Measurements from ENCODE around the gene RBBP8NL. TPM values are rescaled to one million over a fixed set of nuclear protein-coding genes. Genes with fewer than 3 reads are reported as not detected.

Gene RBBP8NL
- total and polyA plus RNA-seq, 2 of the 8 experiments (the other 6 are each of a cell fraction or from before 2014, with no cell fraction given): 0.43 to 0.48 TPM

GRCh38 chr20:62460678-62461077, 33.3 kb upstream of the RBBP8NL start:
- H2AFZ ChIP-seq (ENCODE audit: low read length): no peak overlapping the region
- CTCF ChIA-PET (ENCODE audit: partially characterized antibody): interaction anchor here (0.6 to 1.6 kb wide), 4 partner anchors 34 to 78 kb away, joined by 3 to 4 read pairs (median 3); no protein-coding TSS in a partner anchor
- no peak overlapping the region for H4K91ac ChIP-seq (replicated peaks; ENCODE audit: insufficient read length, low read length)
- H3K4me2 ChIP-seq (ENCODE audit: insufficient read depth in 1 of 2, low read depth in 2 of 2, low read length in 2 of 2): no peak overlapping the region
- H2AK5ac ChIP-seq (ENCODE audit: low read depth, low read length): no peak overlapping the region
- no peak overlapping the region for H3K23ac ChIP-seq (ENCODE audit: insufficient read length)
- H3K36me3 ChIP-seq (ENCODE audit: control insufficient read depth in 2 of 4, insufficient read depth in 4 of 4, low read length in 3 of 4): no peaks in the 10 kb centered on the region
- no peaks in the 10 kb centered on the region for H3K9me3 ChIP-seq (ENCODE audit: insufficient read depth in 2 of 2, low read depth in 1 of 2, low read length in 1 of 2)
- no peak overlapping the region for H3K27ac ChIP-seq (ENCODE audit: low read depth, low read length)
- no peak overlapping the region for H3K9ac ChIP-seq (replicated peaks in 1 of 4; ENCODE audit: extremely low read depth in 1 of 4, low read depth in 3 of 4, low read length in 3 of 4)
- no peak overlapping the region for H3K4me3 ChIP-seq (ENCODE audit: extremely low read depth in 1 of 4, insufficient read depth in 2 of 4, low read depth in 3 of 4, low read length in 4 of 4)
- no peak overlapping the region for H2BK12ac ChIP-seq (ENCODE audit: low read depth, low read length)
- DNase-seq (ENCODE audit: low read depth in 1 of 2, low spot score in 2 of 2) (no peak), FAIRE-seq (no peak)
- no peak overlapping the region for H3K14ac ChIP-seq (ENCODE audit: insufficient read length)
- no peak overlapping the region for H3K56ac ChIP-seq (replicated peaks; ENCODE audit: insufficient read length, low read depth, low read length)
- POLR2A ChIA-PET (ENCODE audit: partially characterized antibody): no interaction called here
- H4K20me1 ChIP-seq (replicated peaks in 1 of 2; ENCODE audit: control insufficient read depth in 1 of 2, insufficient read depth in 2 of 2, low read length in 2 of 2): peaks cover 0 to 2% of the 10 kb centered on the region in 2 experiments
- no peak overlapping the region for H2BK20ac ChIP-seq (ENCODE audit: low read length)
- no peaks in the 10 kb centered on the region for H3K23me2 ChIP-seq (ENCODE audit: low read depth, low read length)
- H3K27me3 ChIP-seq (replicated peaks in 1 of 4; ENCODE audit: control insufficient read depth in 3 of 4, extremely low read depth in 1 of 4, insufficient read depth in 3 of 4, low read length in 3 of 4): no peaks in the 10 kb centered on the region
- no peak overlapping the region for H4K5ac ChIP-seq (ENCODE audit: insufficient read length, low read depth, low read length)
- no peak overlapping the region for H2BK15ac ChIP-seq (ENCODE audit: low read length)
- no peaks in the 10 kb centered on the region for H3K79me2 ChIP-seq (ENCODE audit: control insufficient read depth in 1 of 2, insufficient read depth in 2 of 2, low read length in 2 of 2)
- H3K79me1 ChIP-seq (ENCODE audit: low read depth, low read length): no peaks in the 10 kb centered on the region; the same call in 1 of the 2 replicates
- H2BK120ac ChIP-seq (replicated peaks; ENCODE audit: low read depth, low read length): no peak overlapping the region
- no peak overlapping the region for H4K8ac ChIP-seq (ENCODE audit: extremely low read depth, insufficient read depth, low read length)
- H3K18ac ChIP-seq (ENCODE audit: extremely low read depth, low read length): no peak overlapping the region
- H3K4me1 ChIP-seq (replicated peaks in 1 of 4; ENCODE audit: control insufficient read depth in 3 of 4, insufficient read depth in 4 of 4, low read length in 3 of 4): peaks cover 0 to 8% (median 2%) of the 10 kb centered on the region in 4 experiments; a peak in 1 of 7 replicates
- no peak overlapping the region for H3K4ac ChIP-seq (replicated peaks; ENCODE audit: insufficient read length, low read depth, low read length)
- 88% methylated on average over 15 of the region's 15 CpGs; no CpG with 5 or more reads in 1 of the 2 experiments for WGBS, 2 experiments (ENCODE audit: extremely low coverage in 1 of 2, insufficient coverage in 1 of 2, insufficient read length in 1 of 2, insufficient replicate concordance in 2 of 2, low coverage in 1 of 2, low lambda C conversion rate in 2 of 2, missing lambda C conversion rate in 1 of 2)
- no peak overlapping the region for H2BK5ac ChIP-seq (ENCODE audit: low read depth, low read length)
- TF ChIP-seq HDAC2 (IDR thresholded peaks at IDR 0.05; ENCODE audit: borderline replicate concordance in 1 of 2, low read depth in 2 of 2, low read length in 2 of 2) (no peak), RNF2 (IDR thresholded peaks at IDR 0.05; ENCODE audit: borderline replicate concordance, low read depth, low read length, missing control alignments, poor library complexity, severe bottlenecking) (no peak), SP2 (IDR thresholded peaks at IDR 0.05; ENCODE audit: low read length) (no peak), SP1 (IDR thresholded peaks at IDR 0.05; ENCODE audit: low read depth, low read length) (no peak), MAX (IDR thresholded peaks at IDR 0.05) (no peak), RXRA (IDR thresholded peaks at IDR 0.05; ENCODE audit: insufficient read depth, low read depth, low read length) (no peak), POLR2AphosphoS5 (IDR thresholded peaks at IDR 0.05; ENCODE audit: low read depth, low read length) (no peak), GTF2F1 (IDR thresholded peaks at IDR 0.05; ENCODE audit: borderline replicate concordance, low read depth, low read length) (no peak), E2F6 (IDR thresholded peaks at IDR 0.05) (no peak), KDM4A (IDR thresholded peaks at IDR 0.05; ENCODE audit: low read depth, low read length, severe bottlenecking) (no peak), SAP30 (IDR thresholded peaks at IDR 0.05; ENCODE audit: insufficient read depth, insufficient replicate concordance, low read length) (no peak), GABPA (IDR thresholded peaks at IDR 0.05; ENCODE audit: borderline replicate concordance, insufficient read depth, low read length) (no peak)

All from H1 (cell line).